ENCODE data around the gene AAMP.
"Not testable (repeated sequence)": the region's sequence is repeated elsewhere in the genome, so short reads cannot be mapped to it uniquely, and the experiment has no call there.

The AAMP gene

DNA sequence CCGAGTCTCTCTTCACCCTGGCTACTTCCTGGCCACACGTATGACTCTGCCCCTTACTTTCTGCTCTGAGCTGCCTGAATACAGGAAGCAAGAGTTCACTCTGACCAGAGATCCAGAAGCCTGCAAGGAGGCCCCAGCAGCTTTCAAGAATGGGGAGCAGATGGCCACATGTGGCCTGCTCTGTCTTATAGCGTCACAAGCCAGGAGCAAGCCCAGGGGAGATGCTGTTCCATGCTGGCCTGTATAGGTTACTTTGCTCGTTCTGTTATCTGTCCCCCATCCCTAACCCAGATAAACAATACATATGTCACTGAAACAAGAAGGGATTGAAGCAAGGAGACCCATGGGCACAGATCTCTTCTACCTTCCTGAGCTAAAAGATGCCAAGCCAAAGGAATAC is 4.6 kb upstream of the AAMP start:
- no peak for DNase-seq (ENCODE audit: low spot score)

DNA sequence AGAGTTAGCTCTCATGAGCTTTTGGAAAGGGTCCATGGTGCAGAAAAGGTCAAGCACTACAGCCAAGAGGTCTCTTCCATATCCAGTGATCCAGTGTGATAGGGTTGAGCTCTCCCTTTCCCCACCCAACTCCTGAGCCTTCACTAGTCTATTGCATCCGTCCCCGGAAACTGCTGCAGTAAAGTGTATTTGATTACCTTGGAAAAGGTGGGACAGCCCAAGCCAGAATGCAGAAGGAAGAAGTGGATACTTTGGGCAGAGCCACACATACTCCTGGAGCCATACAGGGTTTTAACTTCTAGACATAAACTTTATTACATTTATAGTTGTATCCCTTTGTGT is 3.9 kb upstream of the AAMP start:
- DNase-seq (ENCODE audit: low spot score): no peak

DNA sequence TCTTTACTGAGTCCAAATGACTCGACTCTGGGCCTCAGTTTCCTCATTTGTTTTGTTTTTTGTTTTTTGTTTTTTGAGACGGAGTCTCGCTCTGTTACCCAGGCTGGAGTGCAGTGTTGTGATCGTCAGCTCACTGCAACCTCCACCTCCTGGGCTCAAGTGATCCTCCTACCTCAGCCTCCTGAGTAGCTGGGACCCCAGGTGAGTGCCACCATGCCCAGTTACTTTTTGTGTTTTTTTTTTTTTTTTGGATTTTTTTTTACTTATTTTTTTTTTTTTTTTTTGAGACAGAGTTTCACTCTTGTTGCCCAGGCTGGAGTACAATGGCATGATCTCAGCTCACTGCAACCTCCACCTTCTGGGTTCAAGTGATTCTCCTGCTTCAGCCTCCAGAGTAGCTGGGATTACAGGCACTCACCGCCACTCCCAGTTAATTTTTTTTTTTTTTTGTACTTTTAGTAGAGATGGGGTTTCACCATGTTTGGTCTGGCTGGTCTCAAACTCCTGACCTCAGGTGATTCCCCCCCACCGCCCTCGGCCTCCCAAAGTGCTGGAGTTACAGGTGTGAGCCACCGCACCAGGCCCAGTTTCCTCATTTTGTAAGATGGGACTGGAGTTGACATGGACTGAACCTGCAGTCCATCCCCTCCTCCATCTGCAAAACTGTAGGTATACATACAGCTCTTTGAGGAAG is 3.4 kb upstream of the AAMP start:
- DNase-seq (ENCODE audit: low spot score): not testable (repeated sequence)

DNA sequence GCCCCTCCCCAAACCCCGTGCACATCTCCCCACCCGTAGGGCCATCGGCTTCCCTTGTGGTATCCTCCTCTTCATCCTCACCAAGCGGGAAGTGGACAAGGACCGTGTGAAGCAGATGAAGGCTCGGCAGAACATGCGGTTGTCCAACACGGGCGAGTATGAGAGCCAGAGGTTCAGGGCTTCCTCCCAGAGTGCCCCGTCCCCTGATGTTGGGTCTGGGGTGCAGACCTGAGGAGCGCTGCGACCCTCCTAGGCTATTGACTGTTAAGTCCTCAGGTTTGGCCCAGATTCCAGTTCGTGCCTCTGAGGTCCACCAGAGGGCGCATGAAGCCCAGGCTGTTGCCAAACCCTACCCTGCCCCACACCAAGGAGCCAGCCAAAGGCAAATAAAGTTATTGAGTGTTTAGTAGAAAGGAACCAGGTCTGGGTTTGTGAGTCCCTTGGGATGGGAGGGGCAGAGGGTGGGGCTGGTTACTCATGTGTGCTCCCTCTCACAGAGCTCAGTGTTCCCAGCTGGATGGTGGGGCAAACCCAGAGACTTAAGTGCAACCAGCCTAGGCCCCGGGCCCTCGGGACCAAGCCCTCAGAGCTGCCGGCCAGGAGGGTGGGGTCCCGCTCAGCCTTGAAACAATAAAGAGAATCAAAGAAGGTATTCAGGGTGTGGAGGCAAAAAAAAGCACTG is 2.7 kb upstream of the AAMP start:
- DNase-seq (ENCODE audit: low spot score): peak; percentile 76

DNA sequence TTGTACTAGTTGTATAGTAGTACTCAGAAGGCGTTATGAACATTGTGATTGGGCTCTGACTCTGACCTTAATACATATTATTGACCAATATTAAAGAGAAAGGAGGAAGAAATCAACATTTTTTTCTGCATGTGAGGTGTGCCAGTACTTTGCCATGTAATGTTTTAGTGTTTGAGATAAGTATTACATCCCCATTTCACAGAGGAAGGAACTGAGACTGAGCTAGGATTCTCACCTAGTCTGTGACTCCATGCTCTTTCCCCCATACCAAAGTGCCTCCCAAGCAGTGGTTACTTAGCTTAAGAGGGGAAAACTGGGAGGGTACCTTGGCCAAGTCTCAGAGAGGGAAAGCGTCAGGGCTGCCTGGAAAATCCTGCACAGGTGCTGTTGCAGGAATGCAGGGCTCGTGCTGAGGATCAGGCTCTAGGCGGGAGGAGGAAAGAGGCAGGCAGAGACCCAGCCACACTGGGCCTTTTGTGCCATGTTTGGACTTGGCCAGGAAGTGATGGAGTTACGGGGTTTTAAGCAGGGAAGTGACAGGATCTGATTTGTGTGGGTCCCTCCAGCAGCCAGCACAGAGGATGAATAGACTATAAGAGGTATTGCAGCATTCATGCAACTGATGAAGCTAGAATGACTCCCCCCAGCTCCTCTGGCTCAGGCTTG is 2.1 kb upstream of the AAMP start:
- DNase-seq (ENCODE audit: low spot score): no peak

DNA sequence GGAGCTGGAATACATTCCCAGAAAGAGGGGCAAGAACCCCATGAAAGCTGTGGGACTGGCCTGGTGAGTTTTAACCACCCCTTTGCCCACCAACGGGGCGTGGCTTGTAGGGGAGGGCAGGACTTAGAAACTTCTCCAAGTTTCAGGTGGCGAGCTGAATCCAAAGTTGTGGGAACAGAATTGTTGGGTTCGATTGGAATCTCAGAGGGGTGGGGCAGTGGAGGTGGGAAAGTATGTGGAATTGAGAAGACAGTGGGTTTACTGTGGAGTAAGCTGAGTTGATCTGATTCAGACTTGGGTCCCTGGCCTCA is 1.5 kb upstream of the AAMP start:
- no peak for DNase-seq (ENCODE audit: low spot score)

DNA sequence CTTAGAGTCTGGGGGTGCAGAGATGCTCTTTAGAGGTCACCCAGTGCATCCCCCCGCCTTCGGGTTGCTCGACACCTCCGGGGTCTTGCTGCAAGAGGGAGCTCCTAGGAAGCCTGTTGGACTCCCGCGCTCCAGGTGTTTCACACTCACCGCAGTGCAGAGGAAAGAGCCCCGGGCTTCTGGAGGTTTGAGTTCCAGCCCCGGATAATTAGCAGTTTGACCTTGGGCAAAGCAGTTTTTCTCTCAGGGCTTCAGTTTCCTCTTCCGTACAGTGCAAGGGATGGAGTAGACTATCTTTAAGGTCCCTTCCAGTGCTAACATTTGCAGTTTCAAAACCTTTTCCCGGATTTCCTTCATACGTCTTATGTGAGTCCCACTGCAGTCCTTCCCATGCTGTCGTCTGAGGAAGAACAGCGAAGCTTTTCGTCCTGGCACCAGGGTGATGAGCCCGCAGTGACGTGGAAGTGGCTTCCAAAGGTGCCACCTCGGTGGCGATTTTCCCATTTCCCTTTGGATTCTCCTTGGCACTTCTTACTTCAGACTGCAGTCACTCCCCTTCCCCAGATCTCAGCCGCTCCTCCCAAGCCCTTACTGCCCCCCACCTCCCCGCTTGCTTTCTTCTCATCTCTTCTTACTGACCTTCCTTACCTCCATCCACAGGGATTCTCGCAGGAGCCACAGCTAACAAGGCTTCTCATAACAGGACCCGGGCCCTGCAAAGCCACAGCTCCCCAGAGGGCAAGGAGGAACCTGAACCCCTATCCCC is 967 bp upstream of the AAMP start:
- DNase-seq (ENCODE audit: low spot score): no peak

DNA sequence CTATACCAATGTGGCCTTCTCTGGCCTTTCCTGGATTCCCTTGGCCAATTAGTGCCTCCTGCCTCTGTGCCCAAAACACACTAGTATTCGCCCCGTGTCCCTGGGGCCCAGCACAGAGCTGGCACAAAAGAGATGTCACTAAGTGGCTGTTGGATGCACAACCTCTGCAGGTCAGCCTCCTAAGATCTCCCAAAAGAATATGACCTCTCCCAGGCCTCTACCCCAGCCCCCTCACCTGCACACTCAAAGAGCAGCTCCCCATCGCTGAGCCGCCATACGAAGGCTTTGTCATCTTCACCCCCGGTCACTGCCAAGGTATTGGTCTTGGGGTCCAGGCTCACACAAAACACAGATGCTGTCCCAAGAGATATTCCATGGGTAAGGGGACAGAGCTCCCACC is 2.7 kb downstream of the AAMP start:
- no peak for DNase-seq (ENCODE audit: low spot score)

DNA sequence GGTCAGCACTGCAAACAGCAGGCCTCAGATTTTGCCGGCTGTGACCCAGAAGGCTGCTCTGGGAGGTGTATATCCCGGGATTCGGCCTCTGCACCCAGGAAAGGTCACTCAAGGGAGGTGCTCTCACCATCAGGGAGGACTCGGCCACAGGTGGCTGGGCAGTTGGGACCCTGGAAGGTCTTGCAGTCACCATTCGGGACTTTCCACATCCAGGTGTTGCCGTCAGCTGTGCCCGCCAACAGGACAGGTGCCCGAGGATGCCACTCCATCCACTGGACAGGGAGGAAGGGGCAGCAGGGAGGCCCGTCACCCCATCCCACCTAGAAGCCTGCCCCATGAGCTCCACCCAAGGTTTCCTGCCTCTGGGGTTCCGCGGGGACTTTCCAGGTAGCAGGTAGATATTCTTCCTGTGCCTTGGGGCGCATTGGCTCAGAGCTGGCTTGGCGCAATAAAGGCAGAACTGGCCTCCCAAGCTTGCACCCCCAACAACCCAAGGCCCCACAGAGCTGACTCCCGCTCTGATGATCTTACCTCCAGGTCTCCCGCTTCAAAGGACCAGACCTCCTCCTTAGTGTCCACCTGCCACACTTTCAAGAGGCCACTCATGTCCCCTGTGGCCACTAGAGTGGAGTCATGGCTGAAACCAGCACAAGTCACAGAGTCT is 3.5 kb downstream of the AAMP start:
- DNase-seq (ENCODE audit: low spot score): no peak

DNA sequence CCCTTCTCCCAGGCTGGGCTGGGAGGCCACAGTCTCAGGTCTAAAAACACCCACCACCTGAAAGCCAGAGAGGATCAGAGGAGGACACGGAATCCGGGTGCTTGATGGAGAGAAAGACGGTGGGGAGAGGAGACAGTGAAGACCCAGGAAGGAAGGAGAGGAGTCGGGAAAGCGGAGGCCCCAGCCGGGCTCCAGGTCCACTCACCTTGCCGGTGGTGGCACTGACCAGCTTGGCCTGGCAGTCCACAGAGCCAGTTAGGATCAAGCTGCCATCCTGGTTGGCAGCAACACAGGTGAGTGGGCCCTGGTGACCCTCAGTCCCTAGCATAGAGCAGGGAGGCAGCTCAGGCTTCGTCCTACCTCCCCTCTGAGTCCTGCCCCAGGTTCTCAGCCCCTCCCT is 4.3 kb downstream of the AAMP start:
- no peak for DNase-seq (ENCODE audit: low spot score)

DNA sequence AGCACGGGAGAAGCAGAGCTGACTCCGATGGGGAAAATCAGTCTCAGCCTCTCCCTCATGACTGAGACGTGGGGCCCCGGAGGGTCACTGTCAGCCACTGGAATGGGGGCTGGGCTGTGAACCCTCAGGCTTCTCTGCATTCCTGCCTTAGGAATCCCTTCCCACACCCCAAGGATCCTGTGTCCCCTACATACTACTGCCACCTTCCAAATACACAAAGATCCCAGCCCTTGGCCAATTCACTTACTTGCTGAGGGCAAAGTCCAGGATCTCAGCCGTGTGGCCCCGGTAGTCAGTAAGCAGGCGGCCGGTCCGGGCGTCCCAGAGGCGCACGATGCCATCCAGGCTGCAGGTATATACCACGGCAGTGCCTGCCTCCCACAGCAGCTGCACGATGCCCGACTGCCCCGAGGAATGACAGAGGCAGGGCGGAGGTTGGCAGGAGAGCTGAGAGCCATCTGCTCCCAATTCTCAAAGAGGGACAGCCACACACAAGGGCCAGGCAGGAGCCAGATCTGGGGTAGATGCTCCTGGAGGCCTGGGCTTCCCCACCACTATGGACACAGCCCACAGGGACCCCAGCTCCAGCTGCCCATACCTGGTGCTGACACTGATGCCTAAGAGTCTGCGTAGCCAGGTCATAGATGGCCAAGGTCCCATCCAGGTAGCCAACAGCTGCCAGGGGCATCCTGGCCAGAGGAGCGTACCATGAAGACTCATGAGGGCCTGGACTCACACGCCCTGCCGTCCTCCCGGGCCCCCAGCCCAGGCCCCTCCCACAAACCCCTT is 5.0 kb downstream of the AAMP start:
- DNase-seq (ENCODE audit: low spot score): no peak

DNA sequence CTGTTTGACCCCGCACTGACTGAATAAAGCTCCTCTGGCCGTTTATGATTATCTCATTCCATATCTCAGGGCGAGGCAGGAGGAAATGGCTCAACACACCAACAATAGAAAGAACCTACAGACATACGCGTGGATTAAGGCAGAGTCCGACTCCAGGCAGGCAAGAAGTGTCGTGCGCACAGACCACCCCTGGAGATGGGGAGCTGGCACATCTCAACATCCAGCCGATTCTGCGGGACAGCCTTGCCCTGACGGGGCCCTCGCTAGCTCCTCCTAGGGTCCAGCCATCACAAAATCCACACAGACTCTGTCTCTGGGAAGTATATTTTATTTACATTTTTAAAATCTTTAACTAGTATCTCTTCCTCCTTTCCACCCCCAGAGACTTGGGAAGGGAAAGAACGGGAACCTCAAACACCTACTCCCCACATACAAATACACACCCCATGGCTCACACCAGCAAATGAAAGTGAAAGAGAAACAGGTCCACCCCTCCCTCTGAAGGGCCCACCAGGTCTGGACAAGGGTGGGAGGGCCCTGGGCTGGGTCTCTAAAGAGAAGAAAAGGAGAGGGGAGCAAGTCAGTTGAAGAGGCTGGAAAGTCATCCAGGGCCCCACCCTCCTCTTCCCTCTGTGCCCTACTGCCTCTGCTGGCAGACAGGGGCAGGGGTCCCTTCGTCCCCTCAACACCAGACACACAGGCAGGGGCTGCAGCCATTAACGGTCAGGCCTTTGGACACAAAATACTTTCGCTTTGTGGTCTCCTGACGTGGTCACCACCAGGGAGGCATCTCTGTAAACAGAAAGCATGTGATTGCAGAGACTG is 5.9 kb downstream of the AAMP start:
- DNase-seq (ENCODE audit: low spot score): no peak

DNA sequence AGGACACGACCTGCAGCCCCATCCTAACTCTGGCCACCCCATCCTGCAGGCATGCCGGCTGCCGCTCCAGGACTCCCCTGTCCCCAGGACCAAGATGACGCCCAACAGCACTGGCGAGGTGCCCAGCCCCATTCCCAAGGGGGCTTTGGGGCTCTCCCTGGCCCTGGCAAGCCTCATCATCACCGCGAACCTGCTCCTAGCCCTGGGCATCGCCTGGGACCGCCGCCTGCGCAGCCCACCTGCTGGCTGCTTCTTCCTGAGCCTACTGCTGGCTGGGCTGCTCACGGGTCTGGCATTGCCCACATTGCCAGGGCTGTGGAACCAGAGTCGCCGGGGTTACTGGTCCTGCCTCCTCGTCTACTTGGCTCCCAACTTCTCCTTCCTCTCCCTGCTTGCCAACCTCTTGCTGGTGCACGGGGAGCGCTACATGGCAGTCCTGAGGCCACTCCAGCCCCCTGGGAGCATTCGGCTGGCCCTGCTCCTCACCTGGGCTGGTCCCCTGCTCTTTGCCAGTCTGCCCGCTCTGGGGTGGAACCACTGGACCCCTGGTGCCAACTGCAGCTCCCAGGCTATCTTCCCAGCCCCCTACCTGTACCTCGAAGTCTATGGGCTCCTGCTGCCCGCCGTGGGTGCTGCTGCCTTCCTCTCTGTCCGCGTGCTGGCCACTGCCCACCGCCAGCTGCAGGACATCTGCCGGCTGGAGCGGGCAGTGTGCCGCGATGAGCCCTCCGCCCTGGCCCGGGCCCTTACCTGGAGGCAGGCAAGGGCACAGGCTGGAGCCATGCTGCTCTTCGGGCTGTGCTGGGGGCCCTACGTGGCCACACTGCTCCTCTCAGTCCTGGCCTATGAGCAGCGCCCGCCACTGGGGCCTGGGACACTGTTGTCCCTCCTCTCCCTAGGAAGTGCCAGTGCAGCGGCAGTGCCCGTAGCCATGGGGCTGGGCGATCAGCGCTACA is 7.0 kb downstream of the AAMP start:
- peak; percentile 53 for DNase-seq (ENCODE audit: low spot score)

DNA sequence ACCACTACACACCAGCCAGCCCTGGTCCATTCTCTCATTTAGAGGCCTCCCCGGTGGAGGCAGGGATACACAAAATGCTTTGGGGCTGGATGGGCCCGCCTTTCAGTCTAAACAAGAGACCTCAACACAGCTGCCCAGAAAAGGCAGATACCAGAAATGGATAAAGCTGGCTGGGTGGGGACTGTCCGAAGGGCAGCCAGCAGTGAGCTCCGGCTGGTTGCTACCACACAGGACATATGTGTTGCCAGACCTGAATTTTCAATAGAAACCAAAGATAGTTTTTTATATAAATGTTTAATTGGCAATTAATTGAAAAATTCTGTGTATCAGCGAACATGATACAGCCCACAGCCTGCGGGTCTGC is 7.7 kb downstream of the AAMP start:
- DNase-seq (ENCODE audit: low spot score): no peak

DNA sequence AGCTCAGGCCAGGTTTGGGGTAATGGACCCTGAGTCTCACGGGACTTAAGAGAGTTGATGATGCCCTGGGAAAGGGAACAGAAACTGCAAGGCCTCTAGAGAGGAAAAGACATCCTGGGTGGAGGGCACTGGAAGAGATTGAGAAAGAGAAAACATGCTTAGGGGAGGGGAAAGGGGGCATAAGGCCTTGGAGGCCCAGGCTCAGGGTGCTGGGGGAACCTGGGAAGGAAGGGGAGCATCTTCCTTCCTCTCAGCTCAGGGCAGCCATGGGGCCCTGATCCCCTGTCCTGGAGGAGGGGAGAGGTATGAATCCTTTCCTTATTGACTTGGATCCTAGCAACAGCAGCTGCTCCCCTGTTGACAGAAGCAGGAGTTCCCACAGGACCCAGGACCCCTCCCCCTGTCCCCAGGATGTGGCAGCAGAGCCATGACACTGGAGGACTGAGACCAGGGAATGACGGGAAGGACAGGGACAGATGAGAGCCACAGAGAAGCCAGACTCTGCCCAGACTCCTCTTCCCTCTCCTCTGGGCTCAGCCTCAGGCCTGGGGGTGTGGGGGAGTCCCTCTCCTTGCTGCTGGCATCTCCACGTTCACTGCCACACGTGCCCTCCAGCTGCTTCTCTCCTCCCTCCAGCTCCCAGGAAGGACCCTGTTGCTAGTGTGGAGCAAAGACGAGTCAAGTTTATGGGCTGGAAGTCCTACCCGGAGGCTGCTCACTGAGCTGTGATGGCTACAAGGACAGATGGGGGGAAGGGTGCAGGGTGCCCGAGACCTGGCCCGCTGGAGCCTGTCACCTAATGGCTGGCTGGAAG is 8.3 kb downstream of the AAMP start:
- DNase-seq (ENCODE audit: low spot score): no peak

DNA sequence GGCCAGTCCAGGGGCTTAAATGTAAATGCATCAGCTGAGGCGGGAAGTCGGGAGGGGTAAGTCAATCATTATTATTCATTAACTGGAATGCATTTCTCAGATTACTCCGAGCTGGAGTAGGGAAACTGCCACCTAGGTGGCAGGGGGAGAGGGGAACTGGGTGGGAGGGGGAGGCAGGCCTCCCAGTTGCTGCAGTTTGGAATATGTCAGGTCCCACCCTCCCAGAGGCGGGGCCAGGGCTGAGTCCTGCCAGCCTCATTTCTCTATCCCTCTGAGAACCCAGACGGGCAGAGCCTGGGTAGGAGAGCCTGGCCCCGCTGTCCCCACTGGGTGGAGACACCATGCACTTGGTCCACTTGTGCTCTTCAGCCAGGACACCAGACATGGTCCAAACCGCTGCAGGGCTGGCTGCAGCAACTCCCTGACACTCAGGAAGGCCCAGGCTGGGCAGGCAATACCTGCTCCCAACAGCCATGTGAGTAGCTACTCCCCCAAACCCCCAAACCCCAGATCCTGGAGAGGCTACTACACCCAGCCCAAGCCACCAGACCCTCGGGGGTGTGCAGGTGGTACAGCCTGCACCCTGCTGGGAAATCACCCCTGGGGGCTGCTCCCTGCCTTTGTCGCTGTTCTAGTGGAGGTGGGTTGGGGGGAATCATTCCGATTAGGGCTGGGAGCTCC is 9.1 kb downstream of the AAMP start, which contains the start of gene GPBAR1:
Gene GPBAR1, plus strand, starts transcription at position 274 of the 681 bp plus-strand sequence. CDS start 1,710 bp downstream, outside the sequence.
- DNase-seq (ENCODE audit: low spot score): no peak

DNA sequence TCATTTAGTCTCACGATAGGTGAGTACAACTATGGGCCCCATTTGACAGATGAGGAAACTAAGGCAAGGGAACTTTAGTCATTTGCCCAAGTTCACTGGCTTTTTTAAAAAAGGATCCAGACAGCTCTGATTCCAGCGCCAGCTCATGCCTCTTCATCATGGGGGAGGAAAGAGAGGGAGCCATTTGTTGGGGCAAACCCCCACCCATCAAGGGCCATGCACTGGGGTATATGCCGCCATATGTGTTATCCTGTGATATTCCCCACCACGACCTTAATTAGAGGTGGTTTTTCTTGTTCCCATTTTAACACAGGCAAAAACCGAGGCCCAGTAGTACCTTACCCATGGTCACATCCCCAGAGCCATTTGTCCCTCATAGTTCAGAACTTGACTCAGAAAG is 9.8 kb downstream of the AAMP start:
- no peak for DNase-seq (ENCODE audit: low spot score)
